ENCODE measurements around the gene TCF4.

Gene TCF4

GRCh38 chr18:55440988-55441387 is 147.0 kb downstream of the TCF4 start:
- H3K79me2 ChIP-seq (ENCODE audit: control insufficient read depth, low read length), result peaks cover 82% of the 10 kb centered on the region

GRCh38 chr18:55439056-55439455 is 148.9 kb downstream of the TCF4 start:
- no peaks in the 10 kb centered on the region for H3K9me2 ChIP-seq (replicated peaks; ENCODE audit: control insufficient read depth, low read length)

More at GRCh38 chr18:55440988-55441387, 147.0 kb downstream of the TCF4 start:
- no peaks in the 10 kb centered on the region for H3K9me2 ChIP-seq (replicated peaks; ENCODE audit: control insufficient read depth, low read length)
- H3K9me3 ChIP-seq (ENCODE audit: control insufficient read depth, insufficient read depth, low read length), result peaks cover 7% of the 10 kb centered on the region
- H3K4me2 ChIP-seq (ENCODE audit: low read length), result peak overlapping the region; percentile 80
- H3K27me3 ChIP-seq (ENCODE audit: control insufficient read depth, low read length), result no peaks in the 10 kb centered on the region
- H3K27ac ChIP-seq (ENCODE audit: low read depth, low read length), result peak overlapping the region; percentile 98
- peaks cover 99% of the 10 kb centered on the region for H3K4me1 ChIP-seq (ENCODE audit: control insufficient read depth, low read length)
- peaks cover 22% of the 10 kb centered on the region for H3K36me3 ChIP-seq (ENCODE audit: control insufficient read depth, low read length)
- no peaks in the 10 kb centered on the region for H4K20me1 ChIP-seq (ENCODE audit: control insufficient read depth, insufficient read depth, low read depth, low read length)
- TF ChIP-seq CTCF (IDR thresholded peaks at IDR 0.05; ENCODE audit: low read depth, low read length, poor library complexity, severe bottlenecking), result no peak
- no peak for TF ChIP-seq EZH2phosphoT487 (IDR thresholded peaks at IDR 0.05; ENCODE audit: borderline replicate concordance, low read length)
- peak overlapping the region; percentile 57 for H3K4me3 ChIP-seq (ENCODE audit: low read length)
- peaks cover 46% of the 10 kb centered on the region for H3F3A ChIP-seq (ENCODE audit: control insufficient read depth, insufficient read depth)

GRCh38 chr18:55435592-55435991 is 152.4 kb downstream of the TCF4 start:
- peaks cover 100% of the 10 kb centered on the region for H3K4me1 ChIP-seq (ENCODE audit: control insufficient read depth, low read length)
- TF ChIP-seq EZH2phosphoT487 (IDR thresholded peaks at IDR 0.05; ENCODE audit: borderline replicate concordance, low read length) (no peak), CTCF (IDR thresholded peaks at IDR 0.05; ENCODE audit: low read depth, low read length, poor library complexity, severe bottlenecking) (no peak)
- peak overlapping the region; percentile 49 for H3K4me2 ChIP-seq (ENCODE audit: low read length)
- H3K4me3 ChIP-seq (ENCODE audit: low read length), result peak overlapping the region; percentile 28
- H3K9me2 ChIP-seq (replicated peaks; ENCODE audit: control insufficient read depth, low read length), result no peaks in the 10 kb centered on the region
- peak overlapping the region; percentile 99 for H3K27ac ChIP-seq (ENCODE audit: low read depth, low read length)
- peaks cover 22% of the 10 kb centered on the region for H3K36me3 ChIP-seq (ENCODE audit: control insufficient read depth, low read length)
- no peaks in the 10 kb centered on the region for H3K27me3 ChIP-seq (ENCODE audit: control insufficient read depth, low read length)
- H4K20me1 ChIP-seq (ENCODE audit: control insufficient read depth, insufficient read depth, low read depth, low read length), result no peaks in the 10 kb centered on the region
- H3K79me2 ChIP-seq (ENCODE audit: control insufficient read depth, low read length), result peaks cover 85% of the 10 kb centered on the region
- H3F3A ChIP-seq (ENCODE audit: control insufficient read depth, insufficient read depth), result peaks cover 31% of the 10 kb centered on the region
- H3K9me3 ChIP-seq (ENCODE audit: control insufficient read depth, insufficient read depth, low read length), result no peaks in the 10 kb centered on the region

More at GRCh38 chr18:55439056-55439455, 148.9 kb downstream of the TCF4 start:
- Histone ChIP-seq H3K27ac (ENCODE audit: low read depth, low read length) (peak overlapping the region; percentile 98), H3K36me3 (ENCODE audit: control insufficient read depth, low read length) (peaks cover 17% of the 10 kb centered on the region), H3K79me2 (ENCODE audit: control insufficient read depth, low read length) (peaks cover 75% of the 10 kb centered on the region), H3K4me1 (ENCODE audit: control insufficient read depth, low read length) (peaks cover 100% of the 10 kb centered on the region), H3F3A (ENCODE audit: control insufficient read depth, insufficient read depth) (peaks cover 47% of the 10 kb centered on the region), H4K20me1 (ENCODE audit: control insufficient read depth, insufficient read depth, low read depth, low read length) (no peaks in the 10 kb centered on the region), H3K4me2 (ENCODE audit: low read length) (peak overlapping the region; percentile 80), H3K27me3 (ENCODE audit: control insufficient read depth, low read length) (no peaks in the 10 kb centered on the region), H3K4me3 (ENCODE audit: low read length) (peak overlapping the region; percentile 57), H3K9me3 (ENCODE audit: control insufficient read depth, insufficient read depth, low read length) (no peaks in the 10 kb centered on the region)
- TF ChIP-seq EZH2phosphoT487 (IDR thresholded peaks at IDR 0.05; ENCODE audit: borderline replicate concordance, low read length) (no peak), CTCF (IDR thresholded peaks at IDR 0.05; ENCODE audit: low read depth, low read length, poor library complexity, severe bottlenecking) (no peak)

Data from DOHH2 (cell line).